NCI-H82 treated with DMSO at 0.1 percent for 48 hours (cell line): ENCODE measurements around the gene NUTM2E.
"Not testable (repeated sequence)": the region's sequence is repeated elsewhere in the genome, so short reads cannot be mapped to it uniquely, and the experiment has no call there.

Experiments used
- DNase-seq: peaks from one replicate; lab custom pipeline; 2025; ENCODE audit not compliant: unreplicated experiment; lab: John Stamatoyannopoulos, UW

The NUTM2E gene

DNA sequence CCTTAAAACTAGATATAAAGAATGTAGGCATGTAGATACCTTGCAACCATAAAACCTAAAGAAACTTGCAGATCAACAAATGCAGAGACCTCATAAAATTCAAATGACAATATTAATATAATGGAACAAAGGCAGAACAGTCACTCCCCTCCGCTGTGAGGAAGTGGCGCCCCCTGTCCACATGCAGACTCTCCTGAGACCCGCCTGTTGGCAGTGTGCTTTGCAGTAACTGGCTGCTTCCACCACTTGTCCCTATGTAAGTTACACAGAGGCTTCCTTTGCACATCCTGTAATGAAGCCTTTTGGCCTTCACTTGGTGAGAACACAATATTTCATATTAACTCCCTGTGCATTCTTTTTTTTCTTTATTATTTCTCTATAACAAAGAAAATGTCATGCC lies 36.3 kb downstream of the NUTM2E start:
- not testable (repeated sequence) for DNase-seq

DNA sequence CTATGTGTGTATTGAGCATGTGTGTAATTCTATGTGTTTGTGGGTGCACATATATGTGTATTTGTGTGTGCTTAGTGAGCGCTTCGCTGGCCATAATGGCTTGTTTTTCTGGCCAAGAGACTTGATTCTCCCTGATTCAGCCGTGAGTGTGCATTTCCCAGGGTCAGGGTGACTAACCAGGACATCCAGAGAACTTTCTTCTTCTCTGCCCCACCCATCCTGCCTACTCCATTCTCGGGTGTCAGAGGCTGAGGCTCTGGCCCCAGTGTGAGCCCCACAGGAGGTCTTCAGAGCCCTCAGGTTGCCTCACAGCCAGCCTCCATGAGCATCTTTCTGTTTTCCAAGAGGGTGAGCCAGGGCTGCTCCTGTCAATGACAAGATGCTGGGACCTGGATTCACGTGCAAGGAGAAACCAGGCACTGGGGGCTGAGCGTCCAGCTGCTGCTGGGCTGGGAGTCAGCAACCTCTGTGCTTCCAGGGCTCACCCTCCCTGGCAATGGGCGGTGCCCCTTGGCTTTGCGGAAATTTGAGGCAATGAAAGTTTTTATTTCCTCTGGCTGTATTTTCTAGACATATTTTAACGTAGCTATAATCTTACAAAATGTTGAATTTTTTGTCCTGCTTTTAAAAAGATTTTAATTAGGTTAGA lies 40.5 kb downstream of the NUTM2E start:
- DNase-seq: not testable (repeated sequence)

DNA sequence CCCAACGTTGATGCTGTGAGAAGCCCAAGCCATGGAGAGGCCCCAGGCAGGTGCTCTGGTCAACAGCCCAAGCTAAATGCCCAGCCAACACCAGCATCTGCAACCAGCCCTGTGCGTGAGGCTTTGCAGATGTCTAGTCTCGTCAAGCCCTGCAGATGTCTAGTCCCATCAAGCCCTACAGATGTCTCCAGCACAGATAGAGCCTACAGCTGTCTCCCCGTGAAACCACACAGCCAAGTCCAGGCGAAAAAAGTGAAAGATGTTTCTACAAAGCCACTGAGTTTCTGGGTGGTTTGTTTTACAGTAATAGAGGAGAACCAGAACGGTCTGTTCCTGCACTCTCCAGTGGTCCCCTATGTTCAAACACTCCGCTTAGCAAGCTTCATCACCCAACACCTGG lies 41.5 kb downstream of the NUTM2E start:
- not testable (repeated sequence) for DNase-seq

DNA sequence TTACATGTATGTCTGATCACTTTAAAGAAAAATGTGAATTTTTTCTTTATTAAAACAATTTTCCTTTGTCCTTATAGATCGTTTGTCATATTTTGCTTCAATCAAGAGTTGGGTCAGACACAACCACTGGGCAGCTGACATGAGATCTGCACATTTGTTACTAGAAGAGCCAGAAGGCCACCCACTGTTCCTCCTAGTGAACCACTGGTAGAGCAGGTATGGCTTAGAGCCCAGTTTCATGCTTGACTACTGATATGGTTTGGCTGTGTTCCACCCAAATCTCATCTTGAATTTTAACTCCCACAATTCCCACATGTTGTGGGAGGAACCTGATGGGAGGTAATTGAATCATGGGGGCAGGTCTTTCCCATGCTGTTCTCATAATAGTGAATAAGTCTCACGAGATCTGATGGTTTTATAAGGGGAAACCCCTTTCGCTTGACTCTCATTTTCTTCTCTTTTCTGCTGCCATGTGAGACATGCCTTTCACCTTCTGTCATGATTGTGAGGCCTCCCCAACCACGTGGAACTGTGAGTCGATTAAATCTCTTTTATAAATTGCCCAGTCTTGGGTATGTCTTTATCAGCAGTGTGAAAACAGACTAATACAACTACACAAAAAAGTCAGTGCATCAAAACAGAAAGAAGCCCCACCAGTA lies 43.0 kb downstream of the NUTM2E start:
- not testable (repeated sequence) for DNase-seq

DNA sequence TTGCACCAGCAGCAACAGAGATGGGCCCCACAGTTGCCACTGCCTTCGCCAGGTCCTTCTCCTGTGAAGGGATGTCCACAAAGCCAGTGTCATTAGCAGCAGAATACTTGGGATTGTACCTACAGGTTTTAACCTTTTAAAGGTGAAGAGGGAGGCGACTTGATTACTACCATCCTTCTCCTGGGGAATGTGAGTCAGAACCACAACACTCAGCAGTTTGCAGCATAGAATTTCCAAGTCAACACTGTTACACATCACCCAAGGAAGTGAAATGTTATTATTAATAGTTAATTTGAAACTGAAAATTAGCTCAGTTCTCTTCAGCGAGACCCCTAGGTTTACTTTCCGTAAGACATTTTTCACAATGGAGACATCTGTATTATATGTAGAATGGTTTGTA lies 45.2 kb downstream of the NUTM2E start:
- not testable (repeated sequence) for DNase-seq
